8988T (cell line): Measurements from ENCODE around the gene ZNF70.

ENCODE experiments used
- DNase-seq: peaks from one replicate; pipeline ENCODE4 v3.0.0; 2011

ZNF70 gene

GRCh38 chr22:23689414-23689813, 61.5 kb downstream of the ZNF70 start:
- DNase-seq = no peak
